ENCODE measurements around the gene LMF1.

The LMF1 gene

DNA sequence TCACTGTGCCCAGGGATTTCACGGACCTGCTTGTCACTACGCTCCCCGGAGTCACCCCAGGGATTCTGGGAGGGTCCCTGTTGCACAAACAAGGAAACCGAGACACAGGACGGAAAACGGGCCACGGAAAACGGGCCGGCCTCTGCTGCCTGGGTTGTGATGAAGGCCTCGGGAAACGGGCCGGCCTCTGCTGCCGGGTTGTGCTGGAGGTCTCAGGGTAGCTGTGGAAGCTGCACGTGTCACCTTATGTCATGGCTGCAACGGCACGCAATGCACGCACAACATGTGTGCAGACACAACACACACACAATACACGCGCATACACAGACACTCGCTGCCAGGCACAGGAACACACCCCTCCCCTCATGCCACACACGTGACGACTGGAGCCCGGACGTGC is 143.3 kb downstream of the LMF1 start:
- TF ChIP-seq, protein P1, sequence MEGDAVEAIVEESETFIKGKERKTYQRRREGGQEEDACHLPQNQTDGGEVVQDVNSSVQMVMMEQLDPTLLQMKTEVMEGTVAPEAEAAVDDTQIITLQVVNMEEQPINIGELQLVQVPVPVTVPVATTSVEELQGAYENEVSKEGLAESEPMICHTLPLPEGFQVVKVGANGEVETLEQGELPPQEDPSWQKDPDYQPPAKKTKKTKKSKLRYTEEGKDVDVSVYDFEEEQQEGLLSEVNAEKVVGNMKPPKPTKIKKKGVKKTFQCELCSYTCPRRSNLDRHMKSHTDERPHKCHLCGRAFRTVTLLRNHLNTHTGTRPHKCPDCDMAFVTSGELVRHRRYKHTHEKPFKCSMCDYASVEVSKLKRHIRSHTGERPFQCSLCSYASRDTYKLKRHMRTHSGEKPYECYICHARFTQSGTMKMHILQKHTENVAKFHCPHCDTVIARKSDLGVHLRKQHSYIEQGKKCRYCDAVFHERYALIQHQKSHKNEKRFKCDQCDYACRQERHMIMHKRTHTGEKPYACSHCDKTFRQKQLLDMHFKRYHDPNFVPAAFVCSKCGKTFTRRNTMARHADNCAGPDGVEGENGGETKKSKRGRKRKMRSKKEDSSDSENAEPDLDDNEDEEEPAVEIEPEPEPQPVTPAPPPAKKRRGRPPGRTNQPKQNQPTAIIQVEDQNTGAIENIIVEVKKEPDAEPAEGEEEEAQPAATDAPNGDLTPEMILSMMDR (IDR thresholded peaks at IDR 0.05): no peak

- TF ChIP-seq, protein P1 (IDR thresholded peaks at IDR 0.05): no peak
Observed at GRCh38 chr16:825341-826061, 145.3 kb downstream of the LMF1 start.

- TF ChIP-seq, protein P1 (IDR thresholded peaks at IDR 0.05): no peak
Observed at GRCh38 chr16:824601-825000, 146.2 kb downstream of the LMF1 start.

- TF ChIP-seq, protein P1 (IDR thresholded peaks at IDR 0.05): no peak
Observed at GRCh38 chr16:824194-824593, 146.6 kb downstream of the LMF1 start.

DNA sequence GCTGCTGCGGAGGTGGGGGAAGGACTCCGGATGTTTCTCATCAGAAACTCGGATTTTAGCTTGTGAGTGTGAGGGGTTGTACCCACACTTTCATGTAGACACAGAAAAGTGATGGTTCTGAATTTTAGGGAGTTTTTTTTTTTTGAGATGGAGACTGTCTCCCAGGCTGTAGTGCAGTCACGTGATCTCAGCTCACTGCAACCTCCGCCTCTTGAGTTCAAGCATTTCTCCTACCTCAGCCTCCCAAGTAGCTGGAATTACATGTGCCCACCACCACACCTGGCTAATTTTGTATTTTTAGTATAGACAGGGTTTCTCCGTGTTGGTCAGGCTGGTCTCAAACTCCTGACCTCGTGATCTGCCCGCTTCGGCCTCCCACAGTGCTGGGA is 147.9 kb downstream of the LMF1 start:
- TF ChIP-seq, protein P1 (IDR thresholded peaks at IDR 0.05): no peak

- TF ChIP-seq, protein P1 (IDR thresholded peaks at IDR 0.05): no peak
Observed at GRCh38 chr16:822174-822908, 148.4 kb downstream of the LMF1 start.

DNA sequence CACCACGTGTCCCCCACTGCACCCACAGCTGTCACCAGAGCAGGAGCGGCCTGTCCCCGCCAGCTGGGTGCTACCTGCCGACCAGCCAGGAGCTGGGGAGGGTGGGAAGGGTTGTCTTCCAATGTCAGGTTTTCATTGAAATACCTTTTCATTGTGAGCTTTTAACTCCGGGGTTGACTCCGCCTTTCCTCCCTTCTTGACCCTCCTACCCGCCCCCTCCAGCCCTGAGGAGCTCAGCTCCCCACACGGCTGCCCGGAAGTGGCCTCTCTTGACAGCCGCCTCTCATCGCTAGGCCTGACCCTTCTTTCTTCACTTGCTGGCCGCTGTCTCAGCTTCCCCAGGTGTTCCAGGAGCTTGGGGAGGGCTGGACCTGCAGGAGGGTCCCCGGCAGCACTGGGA is 149.0 kb downstream of the LMF1 start:
- TF ChIP-seq, protein P1 (IDR thresholded peaks at IDR 0.05): no peak

Measured in LNCAP (cell line).